ENCODE data around the gene GRM7. TPM values are rescaled to one million over a fixed set of nuclear protein-coding genes. Genes with fewer than 3 reads are reported as not detected.

Gene GRM7
- total RNA-seq, 2 donors from 2014 or later = not detected

DNA sequence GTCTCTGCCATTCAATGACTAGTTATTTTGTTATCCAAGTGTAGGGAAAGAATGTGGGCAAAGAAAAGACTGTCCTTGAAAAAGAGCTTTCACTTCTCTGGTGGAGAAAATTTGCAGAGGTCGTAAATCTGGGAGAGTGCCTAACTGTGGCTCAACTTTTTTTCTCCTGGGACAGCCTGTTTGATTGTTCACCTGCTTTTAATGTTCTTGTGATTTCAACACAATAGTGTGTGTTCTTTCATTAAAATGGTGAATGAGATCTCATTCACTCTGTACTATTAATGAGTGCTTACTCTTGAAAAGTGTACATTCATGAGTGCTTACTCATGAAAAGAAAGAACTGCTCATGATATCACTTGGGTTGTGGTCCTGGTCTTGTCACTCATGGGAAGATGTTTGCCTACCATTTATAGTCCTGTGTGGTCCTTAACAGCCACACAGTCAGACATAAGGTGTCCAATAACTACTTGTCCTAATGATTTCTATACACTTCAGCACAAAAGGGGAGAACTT, 567.3 kb downstream of the GRM7 start:
- Mint-ChIP-seq H3K27me3 (no peaks in the 10 kb centered on the region), H3K4me1 (no peaks in the 10 kb centered on the region), H3K36me3 (ENCODE audit: low read depth) (no peaks in the 10 kb centered on the region), H3K4me3 (no peak overlapping the region), H3K9me3 (peaks cover 12% of the 10 kb centered on the region), H3K27ac (no peak overlapping the region)
- ATAC-seq (replicated peaks) = no peak

DNA sequence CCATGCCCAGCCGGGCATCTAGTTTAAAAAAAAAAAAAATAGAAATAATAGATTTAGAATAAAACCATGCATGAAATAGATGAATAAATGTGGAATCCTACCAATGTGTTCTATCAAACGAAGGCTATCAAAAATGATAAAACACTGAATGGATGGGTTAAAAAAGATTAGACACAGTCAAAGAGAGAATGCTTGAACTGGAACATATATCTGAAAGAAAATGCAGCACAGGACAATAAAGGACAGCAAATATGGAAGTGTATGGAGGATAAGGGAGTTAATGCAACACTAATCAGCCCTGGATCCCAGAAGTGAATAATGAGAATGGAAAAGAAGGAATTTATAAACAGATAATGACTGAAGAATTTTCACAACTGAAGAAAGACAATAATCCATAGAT, 571.7 kb downstream of the GRM7 start:
- Mint-ChIP-seq H3K4me1 (no peaks in the 10 kb centered on the region), H3K27me3 (no peaks in the 10 kb centered on the region)
- no peak for ATAC-seq (replicated peaks)

DNA sequence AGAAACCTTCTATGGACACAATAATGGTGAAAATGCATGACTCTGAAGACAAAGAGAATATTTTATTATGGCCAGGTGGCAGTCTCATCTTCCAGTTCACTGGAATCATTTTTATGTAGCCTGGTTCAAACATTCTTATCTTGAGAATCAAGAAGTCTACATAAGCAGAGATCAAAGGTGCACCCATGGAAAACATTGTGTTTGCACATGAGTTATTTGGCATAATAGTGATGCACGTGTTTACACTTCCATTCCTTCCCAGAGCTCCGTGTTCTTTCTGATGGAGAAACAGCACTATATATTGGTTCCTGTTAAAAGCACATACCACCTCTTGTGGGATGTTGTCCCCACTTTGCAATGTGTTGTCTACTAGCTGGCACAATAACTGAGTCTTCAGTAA, 572.2 kb downstream of the GRM7 start:
- Mint-ChIP-seq H3K27ac (no peak overlapping the region), H3K4me1 (no peaks in the 10 kb centered on the region), H3K27me3 (no peaks in the 10 kb centered on the region), H3K36me3 (ENCODE audit: low read depth) (no peaks in the 10 kb centered on the region), H3K9me3 (peaks cover 15% of the 10 kb centered on the region), H3K4me3 (no peak overlapping the region)
- no peak for ATAC-seq (replicated peaks)

More for the DNA sequence above, 571.7 kb downstream of the GRM7 start:
- Mint-ChIP-seq H3K9me3 (peaks cover 15% of the 10 kb centered on the region), H3K4me3 (no peak overlapping the region), H3K36me3 (ENCODE audit: low read depth) (no peaks in the 10 kb centered on the region), H3K27ac (no peak overlapping the region)

DNA sequence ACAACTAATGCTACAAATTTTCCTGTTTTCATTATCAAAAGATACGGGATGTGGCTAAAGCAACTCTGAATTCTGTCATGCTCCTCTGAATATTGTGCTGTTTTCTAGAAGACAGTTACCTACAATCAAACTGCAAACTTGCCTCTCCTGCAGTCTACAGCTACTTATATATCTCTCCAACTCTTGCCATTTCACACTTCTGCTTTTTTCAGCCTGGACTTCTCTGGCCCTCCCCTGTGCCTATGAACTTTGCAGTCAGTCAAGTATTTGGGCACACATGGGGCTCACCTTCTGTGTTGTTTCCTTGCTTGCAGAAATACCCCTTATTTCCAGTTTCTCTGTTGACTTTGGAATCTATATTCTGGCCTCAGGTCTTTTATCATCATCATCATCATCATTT, 575.6 kb downstream of the GRM7 start:
- Mint-ChIP-seq H3K4me3 (no peak overlapping the region), H3K36me3 (ENCODE audit: low read depth) (no peaks in the 10 kb centered on the region), H3K27ac (no peak overlapping the region), H3K9me3 (peaks cover 12% of the 10 kb centered on the region), H3K4me1 (no peaks in the 10 kb centered on the region), H3K27me3 (no peaks in the 10 kb centered on the region)
- no peak for ATAC-seq (replicated peaks)

DNA sequence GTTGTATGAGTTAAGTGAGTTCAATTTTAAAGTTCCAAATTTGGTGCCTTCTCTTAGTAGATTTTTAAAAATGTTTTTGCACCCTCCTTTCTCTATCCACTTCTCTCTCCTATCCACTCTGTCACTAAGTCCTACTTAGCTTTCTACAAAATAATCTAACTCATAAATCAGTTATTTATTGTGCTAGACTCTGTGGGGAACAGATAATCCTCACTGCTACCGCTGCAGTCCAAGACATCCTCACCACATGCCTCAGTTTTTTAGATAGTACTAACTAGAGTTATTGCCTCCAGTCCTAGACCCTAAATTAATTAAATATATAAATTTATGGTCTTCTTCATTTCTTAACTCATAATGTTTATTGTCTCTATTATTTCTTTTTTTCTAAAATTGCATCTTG, 576.3 kb downstream of the GRM7 start:
- no peak overlapping the region for H3K4me3 Mint-ChIP-seq
- no peaks in the 10 kb centered on the region for H3K27me3 Mint-ChIP-seq
- no peak for ATAC-seq (replicated peaks)

DNA sequence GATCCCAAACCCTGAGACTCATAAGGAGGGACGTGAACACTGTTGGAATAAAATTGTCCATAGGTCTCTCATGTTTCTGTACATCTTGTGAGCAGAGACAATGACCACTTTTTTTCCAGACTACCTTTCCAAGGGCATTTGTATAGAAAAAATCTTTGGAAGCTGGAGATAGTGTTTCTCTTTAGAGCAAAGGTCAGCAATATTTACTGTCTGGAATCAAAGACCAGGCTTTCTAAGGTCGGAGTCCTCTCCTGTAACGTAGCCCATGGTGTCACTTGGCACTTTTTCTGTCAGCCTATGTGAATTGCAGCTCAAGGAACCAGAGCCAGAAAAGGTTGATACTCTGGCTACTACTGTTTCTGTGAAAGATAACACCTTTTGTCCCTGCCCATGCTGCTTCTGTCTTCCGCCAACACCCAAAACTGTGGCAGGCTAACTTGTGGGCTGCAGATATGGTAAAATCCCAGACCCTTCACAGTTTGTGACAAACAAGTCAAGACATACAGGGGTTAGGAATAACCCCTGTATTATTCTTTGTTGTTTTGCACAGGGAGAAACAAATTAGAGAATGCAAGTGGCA, 578.3 kb downstream of the GRM7 start:
- no peak for ATAC-seq (replicated peaks)

More for the DNA sequence above, 576.3 kb downstream of the GRM7 start:
- peaks cover 12% of the 10 kb centered on the region for H3K9me3 Mint-ChIP-seq
- no peaks in the 10 kb centered on the region for H3K36me3 Mint-ChIP-seq (ENCODE audit: low read depth)
- H3K27ac Mint-ChIP-seq = no peak overlapping the region
- no peaks in the 10 kb centered on the region for H3K4me1 Mint-ChIP-seq

DNA sequence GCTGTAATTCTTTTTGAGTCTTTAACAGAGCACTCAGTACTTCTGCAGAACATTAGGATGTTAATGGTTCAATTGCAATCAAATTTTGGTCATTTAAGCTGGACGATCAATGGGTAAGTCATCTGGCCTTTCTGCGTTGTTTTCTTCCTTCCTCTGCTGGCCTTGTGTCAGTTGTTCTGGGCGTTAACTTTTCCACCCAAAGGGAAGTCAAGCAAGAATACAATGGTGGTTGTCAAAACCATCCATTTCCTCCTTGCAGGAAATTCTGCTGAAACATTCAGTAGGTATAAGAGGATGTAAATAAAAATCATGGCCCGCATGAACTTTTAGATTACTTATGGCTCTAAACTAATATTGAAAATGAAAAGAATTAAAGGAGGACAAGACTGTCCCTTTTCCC, 584.0 kb downstream of the GRM7 start:
- Mint-ChIP-seq H3K27me3 (peaks cover 7% of the 10 kb centered on the region), H3K36me3 (ENCODE audit: low read depth) (no peaks in the 10 kb centered on the region), H3K4me3 (no peak overlapping the region), H3K4me1 (no peaks in the 10 kb centered on the region), H3K27ac (no peak overlapping the region), H3K9me3 (peaks cover 8% of the 10 kb centered on the region)
- no peak for ATAC-seq (replicated peaks)

More for the DNA sequence above, 578.3 kb downstream of the GRM7 start:
- no peak overlapping the region for H3K27ac Mint-ChIP-seq
- no peaks in the 10 kb centered on the region for H3K27me3 Mint-ChIP-seq
- H3K36me3 Mint-ChIP-seq (ENCODE audit: low read depth) = no peaks in the 10 kb centered on the region
- peaks cover 11% of the 10 kb centered on the region for H3K9me3 Mint-ChIP-seq
- no peak overlapping the region for H3K4me3 Mint-ChIP-seq
- no peaks in the 10 kb centered on the region for H3K4me1 Mint-ChIP-seq

- H3K9me3 Mint-ChIP-seq = peaks cover 8% of the 10 kb centered on the region
- no peak overlapping the region for H3K27ac Mint-ChIP-seq
- no peak overlapping the region for H3K4me3 Mint-ChIP-seq
- no peaks in the 10 kb centered on the region for H3K36me3 Mint-ChIP-seq (ENCODE audit: low read depth)
- H3K4me1 Mint-ChIP-seq = no peaks in the 10 kb centered on the region
- peaks cover 7% of the 10 kb centered on the region for H3K27me3 Mint-ChIP-seq
- ATAC-seq (replicated peaks) = no peak
Measured at GRCh38 chr3:7445331-7445730, 584.4 kb downstream of the GRM7 start.

DNA sequence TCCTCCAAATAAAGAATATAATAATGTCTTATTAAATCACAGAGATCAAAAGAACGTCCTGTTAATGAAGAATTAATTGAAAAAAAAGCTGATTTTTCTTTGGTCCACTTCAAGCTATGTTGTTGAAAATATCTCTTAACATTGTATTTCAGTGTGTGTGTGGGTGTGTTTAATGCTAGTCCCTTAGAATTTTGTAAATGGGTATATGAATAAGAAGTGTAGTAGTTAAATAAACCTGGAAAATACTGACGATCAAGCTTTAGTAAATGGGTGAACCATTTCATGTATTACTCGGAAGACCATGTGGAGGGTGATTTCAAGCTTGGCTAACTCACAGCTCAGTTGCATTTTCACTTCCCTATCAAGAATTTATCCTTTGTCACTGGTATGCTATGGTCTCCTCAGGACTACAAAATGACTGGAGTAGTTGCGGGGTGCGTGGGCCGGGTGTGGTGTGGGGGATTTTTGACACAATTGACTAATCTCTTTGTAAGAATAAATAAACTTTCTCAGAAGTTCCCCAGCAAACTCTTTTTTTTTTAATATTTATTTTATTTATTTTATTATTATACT, 586.4 kb downstream of the GRM7 start:
- Mint-ChIP-seq H3K4me3 (no peak overlapping the region), H3K27ac (no peak overlapping the region), H3K9me3 (peaks cover 8% of the 10 kb centered on the region), H3K27me3 (peaks cover 7% of the 10 kb centered on the region), H3K4me1 (no peaks in the 10 kb centered on the region), H3K36me3 (ENCODE audit: low read depth) (no peaks in the 10 kb centered on the region)
- no peak for ATAC-seq (replicated peaks)

DNA sequence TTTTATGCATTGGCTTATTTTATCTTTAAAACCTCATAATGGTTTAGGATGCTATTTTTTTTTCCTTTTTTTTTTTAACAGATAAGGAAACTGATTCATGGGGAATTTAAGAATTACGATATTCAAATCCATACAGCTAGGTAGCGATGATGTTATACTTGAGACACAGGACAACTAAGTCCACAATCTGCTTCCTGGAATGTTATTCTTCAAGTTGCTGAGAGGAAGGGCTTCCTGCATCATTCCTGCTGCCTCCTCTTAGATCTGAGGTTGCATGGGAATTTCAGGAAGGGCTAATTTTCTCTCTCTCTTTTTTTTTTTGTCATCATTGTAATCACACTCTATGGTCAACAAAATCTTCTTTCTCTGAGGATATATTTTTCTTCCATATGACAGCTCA, 595.5 kb downstream of the GRM7 start:
- ATAC-seq (replicated peaks) = no peak
- Mint-ChIP-seq H3K27me3 (no peaks in the 10 kb centered on the region), H3K9me3 (peaks cover 3% of the 10 kb centered on the region), H3K36me3 (ENCODE audit: low read depth) (no peaks in the 10 kb centered on the region), H3K27ac (no peak overlapping the region), H3K4me3 (no peak overlapping the region), H3K4me1 (no peaks in the 10 kb centered on the region)

DNA sequence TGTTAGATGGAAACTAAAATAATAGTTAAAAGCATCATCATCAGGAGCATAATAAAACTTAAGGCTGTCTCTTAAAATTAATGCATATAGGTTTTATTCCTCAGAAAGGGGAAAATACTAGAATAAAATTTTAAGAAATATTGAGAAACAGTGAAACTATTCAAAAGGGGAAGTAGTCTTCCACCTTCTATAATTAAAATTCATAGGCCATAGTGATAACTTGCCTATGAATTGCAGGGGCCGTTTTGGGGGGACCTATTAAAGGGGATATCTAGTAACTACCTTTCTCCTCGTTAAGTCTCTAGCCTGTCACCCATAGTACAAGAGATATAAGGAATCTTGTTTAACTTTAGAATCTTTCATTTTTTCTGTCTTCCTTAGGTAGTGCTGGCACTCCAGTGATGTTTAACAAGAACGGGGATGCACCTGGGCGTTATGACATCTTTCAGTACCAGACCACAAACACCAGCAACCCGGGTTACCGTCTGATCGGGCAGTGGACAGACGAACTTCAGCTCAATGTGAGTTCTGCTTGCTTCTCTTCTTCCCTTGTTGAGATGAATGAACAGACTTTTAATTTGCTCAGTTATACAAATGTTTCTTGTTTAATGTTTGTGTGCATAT, 600.4 kb downstream of the GRM7 start:
- Mint-ChIP-seq H3K27ac (no peak overlapping the region), H3K9me3 (peaks cover 12% of the 10 kb centered on the region), H3K4me3 (no peak overlapping the region), H3K4me1 (no peaks in the 10 kb centered on the region), H3K27me3 (peaks cover 3% of the 10 kb centered on the region), H3K36me3 (ENCODE audit: low read depth) (no peaks in the 10 kb centered on the region)
- no peak for ATAC-seq (replicated peaks)

DNA sequence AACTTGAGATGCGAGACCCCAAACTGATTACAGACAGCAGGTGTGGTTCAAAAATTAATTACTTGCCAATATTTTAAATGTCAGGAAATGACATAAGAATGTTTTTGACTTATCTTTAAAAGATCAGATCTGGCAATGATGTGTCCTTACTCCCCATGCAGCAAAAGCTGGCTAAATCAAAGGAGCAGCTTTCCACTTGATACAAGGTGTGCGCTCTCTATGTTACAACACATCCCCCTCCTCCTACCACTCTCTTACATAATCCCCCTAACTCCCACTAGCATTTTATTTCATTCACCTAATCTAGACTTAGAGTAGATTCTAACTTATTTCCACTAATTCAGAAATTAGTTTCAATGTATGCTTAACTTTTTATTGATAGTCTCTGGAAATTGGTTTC, 609.0 kb downstream of the GRM7 start:
- peaks cover 3% of the 10 kb centered on the region for H3K9me3 Mint-ChIP-seq
- H3K27me3 Mint-ChIP-seq = no peaks in the 10 kb centered on the region
- H3K36me3 Mint-ChIP-seq (ENCODE audit: low read depth) = no peaks in the 10 kb centered on the region
- H3K27ac Mint-ChIP-seq = no peak overlapping the region
- no peaks in the 10 kb centered on the region for H3K4me1 Mint-ChIP-seq
- H3K4me3 Mint-ChIP-seq = no peak overlapping the region
- ATAC-seq (replicated peaks) = no peak

DNA sequence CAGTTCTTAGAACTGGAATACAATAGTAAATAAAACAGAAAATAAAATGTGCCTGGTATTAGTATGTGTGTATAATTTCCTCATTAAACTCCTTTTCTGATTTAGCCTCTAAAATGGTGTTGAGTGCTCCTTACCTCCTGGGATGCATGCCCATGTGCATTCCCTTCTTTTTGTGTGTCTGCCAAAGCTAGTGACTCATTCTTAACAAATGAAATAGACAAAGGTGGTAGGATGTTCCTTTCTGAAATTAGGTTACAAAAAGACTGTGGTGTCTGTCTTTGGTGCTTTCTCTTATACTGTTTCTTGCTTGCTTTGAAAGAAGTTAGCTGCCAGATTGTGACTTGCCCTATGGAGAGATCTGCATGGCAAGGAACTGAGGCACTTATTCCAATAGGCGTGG, 623.7 kb downstream of the GRM7 start:
- H3K4me3 Mint-ChIP-seq = no peak overlapping the region
- peaks cover 7% of the 10 kb centered on the region for H3K9me3 Mint-ChIP-seq
- H3K27ac Mint-ChIP-seq = no peak overlapping the region
- no peaks in the 10 kb centered on the region for H3K27me3 Mint-ChIP-seq
- no peaks in the 10 kb centered on the region for H3K4me1 Mint-ChIP-seq
- no peaks in the 10 kb centered on the region for H3K36me3 Mint-ChIP-seq (ENCODE audit: low read depth)
- ATAC-seq (replicated peaks) = no peak

- peaks cover 7% of the 10 kb centered on the region for H3K9me3 Mint-ChIP-seq
- no peaks in the 10 kb centered on the region for H3K36me3 Mint-ChIP-seq (ENCODE audit: low read depth)
- H3K4me1 Mint-ChIP-seq = no peaks in the 10 kb centered on the region
- ATAC-seq (replicated peaks) = no peak
- no peaks in the 10 kb centered on the region for H3K27me3 Mint-ChIP-seq
- no peak overlapping the region for H3K4me3 Mint-ChIP-seq
- H3K27ac Mint-ChIP-seq = no peak overlapping the region
Measured at GRCh38 chr3:7487763-7488162, 626.8 kb downstream of the GRM7 start.

DNA sequence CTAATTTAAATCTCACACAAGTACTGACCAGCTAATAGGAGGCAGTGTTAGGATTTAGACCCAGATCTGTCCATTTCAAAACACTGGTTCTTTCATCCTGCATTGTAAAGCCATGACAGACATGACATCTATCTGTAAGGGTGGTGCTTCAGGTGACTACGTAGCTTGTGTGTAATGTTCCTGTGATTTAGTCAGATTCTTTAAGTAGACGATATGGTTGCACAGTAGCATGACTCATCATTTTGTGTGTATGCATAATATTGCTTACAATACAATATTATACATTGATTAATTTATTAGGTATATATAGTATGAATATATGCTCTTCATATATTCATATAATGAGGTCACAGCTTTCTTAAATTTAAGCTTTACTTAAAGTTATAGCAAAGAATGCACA, 628.5 kb downstream of the GRM7 start:
- Mint-ChIP-seq H3K27me3 (no peaks in the 10 kb centered on the region), H3K4me1 (no peaks in the 10 kb centered on the region), H3K9me3 (peaks cover 17% of the 10 kb centered on the region), H3K4me3 (no peak overlapping the region), H3K36me3 (ENCODE audit: low read depth) (no peaks in the 10 kb centered on the region), H3K27ac (no peak overlapping the region)
- ATAC-seq (replicated peaks) = no peak

Data from activated T-helper 17 cell treated with anti-CD3 and anti-CD28 coated beads, Interleukin-2, amount 50 U/mL, for 72 hours (primary cell).